Measurements from ENCODE around the gene DMXL2.

The DMXL2 gene, protein sequence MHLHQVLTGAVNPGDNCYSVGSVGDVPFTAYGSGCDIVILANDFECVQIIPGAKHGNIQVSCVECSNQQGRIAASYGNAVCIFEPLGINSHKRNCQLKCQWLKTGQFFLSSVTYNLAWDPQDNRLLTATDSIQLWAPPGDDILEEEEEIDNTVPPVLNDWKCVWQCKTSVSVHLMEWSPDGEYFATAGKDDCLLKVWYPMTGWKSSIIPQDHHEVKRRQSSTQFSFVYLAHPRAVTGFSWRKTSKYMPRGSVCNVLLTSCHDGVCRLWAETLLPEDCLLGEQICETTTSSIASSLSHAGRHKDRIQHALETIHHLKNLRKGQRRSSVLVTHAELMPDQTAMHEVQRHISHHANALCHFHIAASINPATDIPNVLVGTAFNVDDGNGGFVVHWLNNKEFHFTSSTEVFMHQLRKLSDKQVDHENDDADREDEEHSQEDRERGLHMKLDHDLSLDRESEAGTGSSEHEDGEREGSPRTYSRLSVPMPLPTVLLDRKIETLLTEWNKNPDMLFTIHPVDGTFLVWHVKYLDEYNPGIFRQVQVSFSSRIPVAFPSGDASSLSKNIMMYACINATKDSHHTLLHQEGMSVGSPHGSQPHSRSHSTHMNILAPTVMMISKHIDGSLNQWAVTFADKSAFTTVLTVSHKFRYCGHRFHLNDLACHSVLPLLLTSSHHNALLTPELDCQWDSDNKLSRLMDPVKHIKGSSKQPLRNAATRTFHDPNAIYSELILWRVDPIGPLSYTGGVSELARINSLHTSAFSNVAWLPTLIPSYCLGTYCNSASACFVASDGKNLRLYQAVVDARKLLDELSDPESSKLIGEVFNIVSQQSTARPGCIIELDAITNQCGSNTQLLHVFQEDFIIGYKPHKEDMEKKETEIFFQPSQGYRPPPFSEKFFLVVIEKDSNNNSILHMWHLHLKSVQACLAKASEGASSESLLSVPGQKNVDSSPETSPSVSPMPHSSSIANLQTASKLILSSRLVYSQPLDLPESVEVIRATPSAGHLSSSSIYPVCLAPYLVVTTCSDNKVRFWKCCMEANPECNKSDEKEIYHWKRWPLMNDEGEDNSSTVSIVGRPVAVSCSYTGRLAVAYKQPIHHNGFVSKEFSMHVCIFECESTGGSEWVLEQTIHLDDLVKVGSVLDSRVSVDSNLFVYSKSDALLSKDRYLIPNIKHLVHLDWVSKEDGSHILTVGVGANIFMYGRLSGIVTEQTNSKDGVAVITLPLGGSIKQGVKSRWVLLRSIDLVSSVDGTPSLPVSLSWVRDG (N-terminal part only)

DNA sequence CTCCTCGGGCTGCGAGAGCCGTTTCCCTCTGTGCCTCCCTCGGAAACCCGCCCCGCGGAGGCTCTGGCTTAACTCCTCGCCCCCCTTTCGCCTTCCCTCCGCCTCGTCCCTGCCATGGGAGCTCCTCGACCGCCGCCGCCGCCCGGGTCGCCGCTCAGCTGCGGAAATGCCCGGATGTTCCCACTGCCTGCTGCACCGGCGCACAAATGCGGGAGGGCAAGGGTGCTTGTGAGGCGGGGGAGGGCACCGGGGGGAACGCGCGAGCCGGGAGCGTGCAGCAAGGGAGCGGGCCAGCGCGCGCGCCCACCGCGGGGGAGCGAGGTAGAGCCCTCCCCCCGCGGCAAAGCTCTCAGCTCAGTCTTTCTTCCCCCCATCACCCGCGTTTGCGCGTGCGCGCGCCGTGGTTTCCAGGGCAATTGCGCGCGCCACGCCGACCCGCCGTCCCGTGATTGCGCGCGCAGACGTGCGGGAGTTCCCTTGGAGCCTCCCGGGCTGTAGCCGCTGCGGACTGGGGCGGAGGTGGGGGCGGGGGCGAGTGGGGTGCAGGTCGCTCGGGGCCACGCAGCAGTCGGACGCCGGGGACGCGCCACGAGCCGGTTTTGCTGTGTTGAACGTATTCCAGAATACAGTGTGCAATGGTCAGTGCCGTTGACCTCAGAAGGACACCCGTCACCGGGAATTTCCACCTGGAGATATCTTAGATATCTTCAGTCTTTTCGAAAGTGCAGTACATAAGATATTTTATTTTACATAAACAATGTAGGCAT, at the start of gene DMXL2:
TSS of gene DMXL2 (minus strand) at position 168 of the 767 bp plus-strand sequence. CDS start 226 bp downstream, outside the sequence.
- TF ChIP-seq, protein P1, sequence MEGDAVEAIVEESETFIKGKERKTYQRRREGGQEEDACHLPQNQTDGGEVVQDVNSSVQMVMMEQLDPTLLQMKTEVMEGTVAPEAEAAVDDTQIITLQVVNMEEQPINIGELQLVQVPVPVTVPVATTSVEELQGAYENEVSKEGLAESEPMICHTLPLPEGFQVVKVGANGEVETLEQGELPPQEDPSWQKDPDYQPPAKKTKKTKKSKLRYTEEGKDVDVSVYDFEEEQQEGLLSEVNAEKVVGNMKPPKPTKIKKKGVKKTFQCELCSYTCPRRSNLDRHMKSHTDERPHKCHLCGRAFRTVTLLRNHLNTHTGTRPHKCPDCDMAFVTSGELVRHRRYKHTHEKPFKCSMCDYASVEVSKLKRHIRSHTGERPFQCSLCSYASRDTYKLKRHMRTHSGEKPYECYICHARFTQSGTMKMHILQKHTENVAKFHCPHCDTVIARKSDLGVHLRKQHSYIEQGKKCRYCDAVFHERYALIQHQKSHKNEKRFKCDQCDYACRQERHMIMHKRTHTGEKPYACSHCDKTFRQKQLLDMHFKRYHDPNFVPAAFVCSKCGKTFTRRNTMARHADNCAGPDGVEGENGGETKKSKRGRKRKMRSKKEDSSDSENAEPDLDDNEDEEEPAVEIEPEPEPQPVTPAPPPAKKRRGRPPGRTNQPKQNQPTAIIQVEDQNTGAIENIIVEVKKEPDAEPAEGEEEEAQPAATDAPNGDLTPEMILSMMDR (IDR thresholded peaks at IDR 0.05), result no peak

DNA sequence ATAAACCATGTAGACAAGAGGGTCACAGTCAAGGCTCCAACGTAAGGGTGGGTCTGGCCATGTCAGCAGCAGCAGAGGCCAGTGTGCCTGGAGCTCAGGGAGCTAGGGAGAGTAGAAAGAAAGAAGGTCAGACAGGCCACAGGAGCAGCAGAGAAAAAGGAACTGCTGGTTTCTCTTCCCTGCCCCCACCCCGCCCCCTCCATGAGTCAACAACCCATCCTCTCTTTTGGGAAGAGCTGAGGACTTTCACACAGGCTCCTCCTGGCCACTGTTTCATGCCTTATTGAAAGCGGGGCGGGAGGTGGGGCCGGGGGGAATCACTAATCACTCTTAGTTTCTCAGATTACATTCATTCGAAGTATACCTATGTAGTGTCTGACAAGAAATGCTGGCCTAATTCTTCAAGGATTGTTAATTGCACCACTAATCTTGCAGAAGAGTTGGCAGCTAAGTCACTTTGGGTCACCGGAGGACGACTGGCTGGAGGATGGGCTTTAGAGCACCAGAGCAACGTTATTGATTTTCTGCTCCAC, 49.6 kb upstream of the DMXL2 start:
- TF ChIP-seq, protein P1 (IDR thresholded peaks at IDR 0.05), result no peak

DNA sequence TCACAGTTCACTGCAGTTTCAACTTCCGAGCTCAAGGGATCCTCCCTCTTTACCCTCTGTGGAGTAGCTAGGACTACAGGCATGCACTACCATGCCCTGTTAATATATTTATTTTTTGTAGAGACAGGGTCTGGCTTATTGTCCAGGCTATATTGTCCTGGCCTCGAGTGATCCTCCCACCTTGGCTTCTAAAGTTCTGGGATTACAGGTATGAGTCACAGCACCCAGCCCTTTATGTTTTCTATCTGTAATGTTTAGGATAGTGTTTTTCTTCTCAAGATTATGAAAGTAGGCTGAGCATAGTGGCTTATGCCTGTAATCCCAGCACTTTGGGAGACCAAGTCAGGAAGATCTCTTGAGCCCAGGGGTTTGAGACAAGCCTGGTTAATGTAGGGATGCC, 46.8 kb upstream of the DMXL2 start:
- TF ChIP-seq, protein P1 (IDR thresholded peaks at IDR 0.05), result no peak

DNA sequence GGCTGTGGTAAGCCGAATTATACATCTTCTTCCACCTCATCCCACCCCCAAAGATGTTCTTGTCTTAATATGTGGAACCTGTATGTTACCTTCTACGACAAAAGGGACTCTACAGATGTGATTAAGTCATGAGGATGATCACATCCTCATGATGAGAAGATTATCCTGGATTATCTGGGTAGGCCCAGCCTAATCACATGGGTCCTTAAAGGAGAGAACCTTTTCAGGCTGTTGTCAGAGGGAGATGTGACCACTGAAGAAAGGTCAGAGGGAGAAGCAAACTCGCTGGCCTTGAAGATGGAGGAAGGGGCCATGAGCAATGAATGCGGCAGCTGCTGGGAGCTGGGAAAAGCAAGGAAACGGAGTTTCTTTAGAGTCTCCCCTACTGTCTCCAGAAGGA, 45.9 kb upstream of the DMXL2 start:
- TF ChIP-seq, protein P1 (IDR thresholded peaks at IDR 0.05), result no peak

DNA sequence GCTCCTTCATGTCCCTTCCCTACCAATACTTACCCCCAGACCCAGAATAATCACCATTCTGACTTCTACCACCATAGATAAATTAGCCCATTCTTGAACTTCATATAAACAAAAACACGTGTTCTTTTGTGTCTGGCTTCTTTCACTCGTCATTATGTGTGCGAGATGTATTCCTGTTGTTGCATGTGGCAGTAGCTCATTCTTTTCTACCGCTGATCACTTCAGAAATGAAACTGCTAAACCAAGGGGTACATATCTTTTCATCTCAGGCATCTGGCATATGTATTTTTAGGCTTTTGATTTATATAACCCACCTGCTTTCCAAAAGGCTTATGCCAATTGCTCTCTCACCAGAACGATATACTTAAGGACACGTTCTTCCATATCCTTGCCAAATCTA, 44.9 kb upstream of the DMXL2 start:
- TF ChIP-seq, protein P1 (IDR thresholded peaks at IDR 0.05), result no peak

DNA sequence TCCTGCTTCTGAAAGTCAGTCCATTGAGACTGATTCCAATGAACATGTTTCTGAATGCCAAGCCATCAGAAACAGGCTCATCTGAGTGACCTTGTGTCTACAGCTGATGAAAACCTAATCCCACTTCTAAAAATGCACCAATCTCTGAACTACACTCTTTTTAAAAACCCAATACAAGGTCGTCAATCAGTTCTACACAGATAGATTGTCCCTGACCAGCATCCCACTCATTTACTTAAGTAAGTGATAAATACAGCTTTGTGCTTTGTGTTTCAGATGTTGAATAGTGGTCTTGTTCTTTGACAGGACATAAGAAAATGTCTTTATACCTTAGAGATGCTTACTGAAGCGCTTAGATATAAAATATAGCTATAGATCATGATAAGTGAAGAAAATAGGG, 38.5 kb upstream of the DMXL2 start:
- TF ChIP-seq, protein P1 (IDR thresholded peaks at IDR 0.05), result no peak
